HG03103 (cell line): ENCODE results near the gene SLC30A7.

Experiments
- ATAC-seq: cut with Tn5 transposase; IDR thresholded peaks from one replicate; pipeline ENCODE4 v1.9.1; 2021; ENCODE audit warnings: low read depth; ENCODE audit not compliant: unreplicated experiment

SLC30A7 gene

DNA sequence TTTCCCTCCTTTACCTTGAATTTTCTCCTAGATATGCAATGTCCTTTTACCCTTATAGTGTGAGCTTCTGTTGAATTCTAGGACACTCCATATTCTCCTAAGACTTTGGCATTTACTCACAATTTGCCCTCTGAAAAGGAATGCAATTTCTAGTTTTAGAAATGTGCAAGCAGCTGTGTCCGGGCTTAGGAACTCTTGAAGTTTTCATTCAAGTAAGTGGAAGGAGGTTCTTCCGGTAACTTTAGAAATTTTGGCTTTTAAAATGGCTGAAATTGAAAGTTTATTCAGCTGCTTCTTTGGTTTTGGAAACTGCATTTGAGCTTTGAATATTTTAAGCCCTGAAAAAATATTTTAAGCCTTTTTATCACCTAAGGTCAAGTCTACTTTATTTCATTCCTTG, 73.4 kb downstream of the SLC30A7 start:
- no peak for ATAC-seq

DNA sequence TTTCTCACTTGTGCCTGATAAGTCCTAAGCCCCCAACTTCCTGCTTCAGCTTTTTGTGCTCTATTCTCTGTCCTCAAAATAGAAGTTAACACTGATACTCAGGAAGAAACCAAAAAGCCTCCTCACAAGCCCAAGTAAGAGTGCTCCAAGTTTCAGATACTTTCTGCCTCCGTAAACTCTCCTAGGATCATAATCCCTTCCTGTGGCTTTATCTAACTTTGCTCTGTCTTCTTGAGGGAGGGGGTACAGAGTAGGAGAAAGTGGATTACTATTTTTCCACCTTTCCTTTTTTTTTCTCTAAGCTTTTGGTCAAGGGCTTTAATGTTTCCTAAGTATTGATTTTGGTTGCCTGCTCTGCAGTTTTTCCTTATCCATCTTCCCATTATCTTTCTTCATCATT, 75.1 kb downstream of the SLC30A7 start:
- ATAC-seq, result no peak

DNA sequence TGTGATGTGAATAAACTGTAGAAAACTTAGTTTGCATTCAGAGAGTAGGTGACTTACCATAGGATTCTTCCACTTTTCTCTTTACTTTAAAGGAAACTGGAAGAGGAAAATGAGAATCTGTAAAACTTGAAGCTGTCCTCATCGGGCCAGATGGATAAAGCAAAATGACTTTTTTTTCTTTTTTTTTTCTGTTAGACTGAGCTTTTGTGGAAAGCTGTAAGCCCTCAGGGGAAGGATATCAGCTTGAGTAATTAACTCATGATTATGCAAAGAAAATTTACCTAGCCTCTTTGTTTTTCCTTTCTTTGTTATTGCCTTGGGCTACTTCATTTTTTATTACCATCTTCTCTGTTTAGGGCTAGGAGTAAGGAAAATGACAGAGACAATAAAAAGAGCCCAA, 76.3 kb downstream of the SLC30A7 start:
- ATAC-seq, result no peak

DNA sequence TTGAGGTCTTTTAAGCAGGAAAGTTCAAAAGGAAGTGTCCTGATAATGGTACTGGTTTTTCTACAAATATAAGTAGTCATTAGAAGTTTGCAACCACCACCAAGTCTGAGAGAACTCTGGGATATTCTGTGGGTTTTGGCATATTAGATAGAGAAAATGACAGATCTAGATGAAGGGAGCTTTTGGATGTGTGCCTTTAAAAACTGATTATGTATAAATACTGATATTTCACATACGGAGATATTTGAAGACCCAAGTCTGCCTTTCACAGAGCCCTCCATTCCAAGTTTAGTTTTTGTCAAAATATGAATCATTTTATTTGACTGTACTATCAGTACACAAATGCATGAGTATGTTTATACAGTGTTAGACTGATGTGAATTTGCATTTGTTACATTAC, 81.0 kb downstream of the SLC30A7 start:
- ATAC-seq, result no peak

DNA sequence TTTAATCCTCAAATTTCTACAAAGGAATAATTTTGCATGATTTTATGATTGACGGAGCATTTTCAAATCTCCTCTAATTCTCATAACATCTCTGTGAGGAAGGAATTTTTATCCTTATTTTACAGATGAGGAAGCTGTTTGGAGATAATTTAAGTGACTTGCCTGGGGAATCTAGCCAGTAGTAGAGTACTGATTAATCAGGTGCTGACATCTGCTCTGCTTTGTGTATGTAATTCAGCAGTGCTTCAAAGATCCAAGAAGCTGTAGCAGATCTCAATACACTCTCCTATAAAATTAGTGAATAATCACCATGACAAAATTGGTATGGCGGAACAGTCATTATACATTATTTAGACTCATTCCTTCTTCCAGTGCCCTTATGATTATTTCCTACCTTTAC, 83.7 kb downstream of the SLC30A7 start:
- ATAC-seq, result no peak

- ATAC-seq, result no peak
These were observed 86.9 kb downstream of the SLC30A7 start for GRCh38 chr1:100982793-100983192.

GRCh38 chr1:100988121-100988520, 92.2 kb downstream of the SLC30A7 start:
- ATAC-seq, result no peak

DNA sequence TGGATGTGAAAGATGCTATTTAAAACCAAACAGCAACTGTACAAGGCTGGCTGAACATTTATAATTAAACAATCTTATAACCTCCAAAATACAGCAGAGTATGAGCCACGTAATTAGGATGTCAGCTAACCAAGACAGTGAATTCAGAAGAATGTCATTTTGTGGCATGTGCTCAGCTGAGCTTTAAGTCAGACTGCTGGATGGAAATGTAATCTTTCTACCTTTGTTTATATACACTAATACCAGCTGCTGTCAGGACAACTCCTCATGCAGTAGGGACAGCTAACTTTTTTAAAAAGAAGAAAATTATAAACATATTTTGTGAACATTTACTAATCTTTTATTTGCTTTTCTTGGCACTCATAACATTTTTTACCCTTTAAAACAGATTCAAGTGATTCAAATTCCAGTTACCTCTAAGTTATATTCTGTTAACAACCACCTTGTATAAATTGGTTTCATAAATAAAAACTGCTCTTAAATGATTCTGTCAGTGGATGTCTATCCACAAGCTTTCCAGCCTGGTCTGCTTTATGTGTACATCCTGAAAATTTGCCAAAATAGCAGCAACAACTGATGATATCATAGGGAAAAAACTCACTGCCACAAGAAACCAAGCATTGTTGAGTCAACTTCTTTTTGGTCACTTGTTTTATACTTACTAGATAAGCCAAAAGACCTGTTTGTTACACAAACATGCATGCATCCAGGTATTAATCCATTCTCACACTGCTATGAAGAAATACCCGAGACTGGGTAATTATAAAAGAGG, 93.6 kb downstream of the SLC30A7 start:
- no peak for ATAC-seq

GRCh38 chr1:100995198-100995988, 99.5 kb downstream of the SLC30A7 start:
- no peak for ATAC-seq

- ATAC-seq, result no peak
These were observed 102.5 kb downstream of the SLC30A7 start for GRCh38 chr1:100998426-100998825.

GRCh38 chr1:101000131-101000873, 104.4 kb downstream of the SLC30A7 start:
- no peak for ATAC-seq

DNA sequence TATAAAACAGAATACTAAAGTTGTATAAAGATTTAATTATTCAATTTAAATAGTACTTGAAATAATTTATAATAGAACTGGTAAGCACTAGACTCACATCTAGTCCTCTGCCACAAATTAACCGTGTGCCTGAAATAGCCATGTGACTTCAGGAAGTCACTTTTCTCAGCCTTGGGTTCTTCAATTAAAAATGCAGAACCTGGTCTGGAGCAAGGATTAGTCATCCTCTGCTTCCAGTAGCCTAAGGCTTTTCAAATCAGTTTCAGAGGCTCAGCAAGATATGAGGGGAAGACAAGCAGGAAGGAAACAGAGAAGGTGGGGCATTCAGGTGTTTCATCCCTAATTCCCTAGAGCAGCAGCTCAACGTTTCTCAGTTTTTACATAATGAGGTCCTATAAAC, 106.7 kb downstream of the SLC30A7 start:
- no peak for ATAC-seq

DNA sequence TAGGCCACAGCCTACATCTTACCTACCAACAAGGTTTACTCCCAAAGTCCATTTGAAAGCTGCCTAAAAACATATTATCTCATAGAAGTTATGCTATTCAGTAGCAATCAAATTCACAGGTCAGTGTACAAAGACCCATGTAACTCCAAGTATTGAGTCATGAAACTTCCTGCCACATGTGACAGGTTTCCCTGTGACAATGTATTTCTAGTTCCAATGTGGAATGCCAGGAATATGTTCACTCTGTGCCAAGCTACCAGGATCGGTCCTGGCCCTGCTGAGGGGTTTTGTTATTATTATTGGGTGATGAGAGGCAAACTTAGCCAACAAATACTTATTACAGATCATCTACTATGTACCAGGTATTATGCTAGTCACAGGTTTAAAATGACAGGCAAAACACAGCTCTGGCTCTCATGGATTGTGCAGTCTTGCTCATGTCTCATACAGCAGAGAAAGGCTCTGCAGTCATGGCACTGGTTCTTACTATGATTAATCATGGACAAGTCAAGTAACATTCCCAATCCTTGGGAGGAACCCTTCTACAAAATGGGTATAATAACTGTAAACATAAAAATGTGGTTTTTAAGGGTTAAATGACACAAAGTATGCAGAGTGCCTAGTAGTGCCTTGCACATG, 107.2 kb downstream of the SLC30A7 start:
- ATAC-seq, result no peak

DNA sequence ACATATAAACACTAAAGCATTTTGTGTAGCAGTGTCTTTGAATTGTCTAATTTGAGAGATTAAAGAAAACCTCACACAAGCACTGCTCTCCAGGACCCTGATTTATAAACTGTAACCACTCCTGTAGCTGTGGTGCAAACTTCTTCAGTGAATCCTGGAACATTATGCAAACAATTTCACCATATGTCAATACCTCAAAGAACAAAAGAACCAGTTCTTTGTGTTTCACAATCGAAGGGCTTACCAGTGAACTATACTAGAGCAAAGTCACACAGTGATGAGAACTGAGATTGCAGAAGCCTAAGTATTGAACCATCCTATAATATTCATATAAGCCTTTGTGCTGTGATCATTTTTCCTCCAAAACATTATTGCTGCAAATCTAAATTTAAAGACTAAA, 108.2 kb downstream of the SLC30A7 start:
- ATAC-seq, result no peak

- ATAC-seq, result no peak
These were observed 108.8 kb downstream of the SLC30A7 start for GRCh38 chr1:101004670-101005069.

GRCh38 chr1:101005183-101005582, 109.3 kb downstream of the SLC30A7 start:
- ATAC-seq, result no peak

GRCh38 chr1:101005871-101006270, 110.0 kb downstream of the SLC30A7 start:
- ATAC-seq, result no peak

- ATAC-seq, result no peak
These were observed 110.7 kb downstream of the SLC30A7 start for GRCh38 chr1:101006553-101006952.

- no peak for ATAC-seq
These were observed 112.4 kb downstream of the SLC30A7 start for GRCh38 chr1:101008229-101008834.

DNA sequence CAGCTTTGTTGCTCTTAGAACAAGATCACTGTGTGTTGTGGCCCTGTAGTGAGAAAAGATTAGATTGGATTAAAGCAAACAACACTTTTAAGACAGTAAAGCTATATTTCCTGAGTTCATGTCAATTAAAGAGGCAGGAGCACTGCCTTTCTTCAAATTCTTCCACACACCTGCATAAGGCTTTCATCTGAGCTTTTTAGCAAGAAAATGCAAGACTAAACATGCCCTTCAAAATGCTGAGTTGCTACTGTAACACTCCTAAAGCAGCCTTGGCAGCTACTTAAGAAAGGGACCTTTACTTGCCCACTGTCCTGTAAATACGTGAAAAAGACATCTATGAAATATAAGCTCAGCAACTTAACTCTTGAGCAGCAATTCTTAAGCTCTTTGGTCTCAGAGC, 117.9 kb downstream of the SLC30A7 start:
- ATAC-seq, result no peak
